Thyroid gland (tissue), 4 donors: ENCODE results near the gene CEP126.

Experiments
- CTCF ChIP-seq, 6 experiments: fragments of 200-600 bp in 3 of 6; fragments of 450-650 bp in 3 of 6; sonication (generic) in 3 of 6; IDR thresholded peaks; one replicate each; pipeline ENCODE4 v1.5.1; 2016 to 2019; ENCODE audit warnings: antibody characterized with exemption in 6 of 6, mild to moderate bottlenecking in 2 of 6, inconsistent platforms in 1 of 6, moderate library complexity in 1 of 6
- POLR2A ChIP-seq, 2 donors: fragments of 450-650 bp; IDR thresholded peaks; one replicate each; pipeline ENCODE4 v1.6.1; 2017; ENCODE audit warnings: antibody characterized with exemption in 2 of 2, mild to moderate bottlenecking in 2 of 2, moderate library complexity in 1 of 2

- no peak for TF ChIP-seq POLR2A (IDR thresholded peaks at IDR 0.05)
- TF ChIP-seq CTCF (IDR thresholded peaks at IDR 0.05) = no peak
Observed at GRCh38 chr11:101996111-101996510, 81.3 kb downstream of the CEP126 start.
